Activated CD8-positive, alpha-beta memory T cell treated with anti-CD3 and anti-CD28 coated beads, Interleukin-2, amount 50 U/mL, for 1 hour (primary cell): ENCODE measurements around the gene FAM111B.
"Not testable (repeated sequence)": the region's sequence is repeated elsewhere in the genome, so short reads cannot be mapped to it uniquely, and the experiment has no call there.

Experiments
- DNase-seq: peaks from one replicate; pipeline ENCODE4 v3.0.0-alpha.2; 2020; ENCODE audit errors: extremely low read depth

FAM111B gene

DNA sequence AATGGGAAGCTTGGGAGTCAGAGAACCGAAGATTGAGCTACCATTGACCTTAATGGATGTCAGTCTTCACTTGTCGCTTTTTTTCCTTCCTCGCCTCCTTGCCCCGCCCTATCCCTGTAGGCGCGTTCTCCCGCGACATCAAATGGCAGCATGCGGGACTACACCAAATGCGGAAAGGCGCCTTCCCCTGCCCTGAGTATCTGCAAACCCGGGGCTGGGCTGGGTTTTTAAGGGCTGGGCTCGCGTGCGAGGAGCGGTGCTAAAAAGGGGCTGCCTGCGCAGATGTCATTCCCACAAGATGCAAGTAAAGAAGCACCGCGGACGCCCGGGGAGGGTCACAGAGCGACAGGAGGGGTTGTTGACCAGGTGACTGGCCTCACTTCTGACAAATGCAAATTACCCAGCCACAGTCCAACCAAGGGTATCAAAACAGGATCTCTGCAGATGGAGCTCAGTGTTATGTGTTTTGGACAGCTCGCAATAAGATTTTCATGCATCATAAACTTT, 4.7 kb upstream of the FAM111B start:
- DNase-seq = peak; percentile 1

DNA sequence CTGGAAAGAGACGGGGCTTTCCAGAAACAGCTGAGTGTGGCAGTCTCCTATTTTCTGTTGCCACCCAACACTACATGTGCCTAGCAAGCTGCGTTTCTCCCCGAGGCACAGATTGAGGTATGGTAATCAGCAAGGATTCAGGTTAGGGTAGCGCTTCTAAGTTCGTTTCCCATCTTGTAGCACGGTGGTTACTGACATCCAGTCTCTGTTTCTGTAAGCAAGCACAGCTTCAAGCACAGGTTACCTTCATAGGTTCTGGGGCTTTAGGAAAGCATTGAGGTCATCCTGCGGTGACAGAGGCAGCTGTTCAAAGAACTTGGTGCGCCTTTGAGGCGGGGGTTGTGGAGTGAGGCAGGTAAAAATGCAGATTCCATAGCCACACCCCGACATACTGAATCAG, 684 bp downstream of the FAM111B start:
- DNase-seq = not testable (repeated sequence)

DNA sequence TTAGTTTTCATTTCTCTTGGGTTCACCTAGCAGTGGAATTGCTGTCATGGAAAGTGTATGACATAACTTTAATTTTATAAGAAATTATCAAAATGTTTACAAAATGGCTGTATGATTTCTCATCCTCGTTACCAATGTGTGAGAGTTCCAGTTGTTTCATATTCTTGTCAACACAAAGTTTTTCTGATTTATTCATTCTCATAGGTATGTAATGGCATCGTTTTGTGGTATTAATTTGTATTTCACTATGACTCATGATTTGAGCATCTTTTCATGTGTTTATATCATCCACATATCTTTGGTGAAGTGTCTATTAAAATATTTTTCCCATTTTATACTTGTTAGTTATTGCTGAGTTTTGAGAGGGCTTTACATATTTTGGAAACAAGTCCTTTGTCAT, 5.5 kb downstream of the FAM111B start:
- no peak for DNase-seq

DNA sequence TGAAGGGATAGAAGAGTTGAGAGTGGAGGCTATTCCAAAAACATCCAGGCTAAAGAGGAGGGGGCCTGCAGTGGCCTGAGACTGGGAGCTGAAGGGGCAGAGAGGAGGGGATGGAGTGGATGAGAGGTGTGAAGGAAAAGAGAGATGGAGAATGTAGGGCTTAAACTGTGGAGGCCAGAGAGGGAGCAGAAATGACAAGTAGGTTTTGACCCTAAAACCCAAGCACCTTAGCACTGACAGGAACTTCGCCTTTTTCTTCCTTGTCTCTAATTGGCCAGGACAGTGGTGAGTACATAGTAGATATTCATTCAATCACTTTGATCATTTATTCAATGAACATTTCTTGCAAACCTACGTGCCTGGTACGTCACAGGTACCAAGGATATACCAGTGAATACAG, 7.3 kb downstream of the FAM111B start:
- DNase-seq = no peak

- no peak for DNase-seq
Observed at GRCh38 chr11:59115553-59115952, 8.5 kb downstream of the FAM111B start.

DNA sequence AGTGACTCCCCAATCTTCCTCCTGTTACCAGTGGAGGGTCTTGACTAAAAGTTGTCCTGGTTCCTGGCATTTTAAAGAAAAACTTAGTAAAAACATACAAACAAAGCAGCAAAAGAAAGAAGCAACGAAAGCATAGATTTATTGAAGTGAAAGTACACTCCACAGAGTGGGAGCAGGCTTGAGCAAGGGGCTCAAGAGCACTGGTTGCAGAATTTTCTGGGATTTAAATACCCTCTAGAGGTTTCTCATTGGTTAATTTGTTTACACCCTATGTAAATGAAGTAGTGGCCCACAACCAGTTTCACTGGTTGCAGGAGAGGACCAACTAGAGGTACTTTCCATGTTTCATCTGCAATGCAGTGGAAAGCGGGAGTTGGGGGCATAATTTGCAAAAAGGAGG, 10.7 kb downstream of the FAM111B start:
- DNase-seq = no peak

- DNase-seq = no peak
Observed at GRCh38 chr11:59119826-59120225, 12.8 kb downstream of the FAM111B start.

DNA sequence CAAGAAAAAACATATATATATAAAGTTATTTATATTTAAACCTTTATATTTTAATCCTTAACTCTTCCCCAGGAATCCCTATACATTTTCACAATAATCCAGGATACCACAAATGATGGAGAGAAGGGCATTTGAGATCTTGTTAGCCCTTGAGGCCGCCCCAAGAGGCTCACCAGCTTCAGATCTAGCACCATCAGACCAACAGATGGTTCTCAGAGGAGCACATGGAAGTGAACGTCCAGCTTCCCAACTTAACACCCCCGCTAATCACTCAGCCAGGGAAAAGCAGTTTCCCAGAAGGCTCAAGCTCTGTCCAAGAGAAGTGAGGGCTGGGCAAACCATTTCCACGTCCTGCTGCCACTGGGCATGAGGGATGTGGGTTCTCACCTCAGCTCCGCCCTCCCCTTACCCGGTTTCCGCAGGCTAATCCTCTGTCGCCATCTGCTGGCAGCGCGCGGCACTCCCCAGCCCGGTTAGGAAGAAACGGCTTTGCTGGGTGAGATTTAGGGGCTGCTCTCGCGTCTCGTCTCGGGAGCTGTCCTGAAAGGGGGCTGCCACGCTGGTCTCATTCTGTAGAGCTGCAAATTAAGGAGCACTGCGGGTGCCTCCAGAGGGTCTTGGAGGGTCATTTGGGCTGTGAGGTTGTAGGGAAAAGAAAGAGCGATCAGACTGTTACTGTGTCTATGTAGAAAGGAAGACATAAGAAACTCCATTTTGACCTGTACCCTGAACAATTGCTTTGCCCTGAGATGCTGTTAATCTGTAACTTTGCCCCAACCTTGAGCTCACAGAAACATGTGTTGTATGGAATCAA, 28.8 kb downstream of the FAM111B start:
- peak; percentile 46 for DNase-seq

- not testable (repeated sequence) for DNase-seq
Observed at GRCh38 chr11:59136551-59136950, 29.5 kb downstream of the FAM111B start.

DNA sequence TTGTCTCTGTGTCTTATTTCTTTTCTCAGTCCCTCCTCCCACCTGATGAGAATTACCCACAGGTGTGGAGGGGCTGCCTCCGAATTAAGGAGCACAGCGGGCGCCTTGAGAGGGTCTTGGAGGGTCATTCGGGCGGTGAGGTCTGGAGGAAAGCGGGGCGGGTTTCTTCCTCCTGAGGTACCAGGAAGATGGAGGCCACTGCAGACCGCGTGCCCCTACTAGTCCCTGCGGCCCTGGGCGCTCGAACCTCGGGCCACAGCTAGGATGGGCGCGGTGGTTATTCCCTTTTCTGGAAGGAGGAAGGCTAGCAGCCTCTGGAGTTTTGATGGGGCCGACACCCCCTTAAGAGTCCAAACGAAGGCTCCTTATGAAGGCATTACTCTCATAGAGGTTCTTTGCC, 30.2 kb downstream of the FAM111B start:
- no peak for DNase-seq

DNA sequence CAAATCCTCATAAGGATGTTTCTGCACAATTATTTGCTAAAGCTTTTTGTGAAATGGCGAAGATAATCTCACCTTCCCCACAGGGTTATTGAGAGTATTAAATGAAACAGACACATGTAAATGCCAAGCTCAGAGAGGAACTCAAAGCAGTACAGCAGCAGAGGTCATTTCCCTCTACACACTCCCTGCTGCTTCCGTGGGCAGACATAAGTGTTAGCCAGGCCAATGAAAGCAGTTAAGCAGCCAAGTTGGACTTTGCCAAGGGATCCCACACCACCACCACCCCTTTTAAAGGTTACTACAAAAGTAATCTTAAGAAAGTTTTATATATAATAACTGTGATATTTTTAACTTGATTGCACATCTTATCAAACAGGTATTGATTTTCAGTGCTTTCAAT, 31.6 kb downstream of the FAM111B start:
- no peak for DNase-seq

- no peak for DNase-seq
Observed at GRCh38 chr11:59141191-59141590, 34.2 kb downstream of the FAM111B start.

DNA sequence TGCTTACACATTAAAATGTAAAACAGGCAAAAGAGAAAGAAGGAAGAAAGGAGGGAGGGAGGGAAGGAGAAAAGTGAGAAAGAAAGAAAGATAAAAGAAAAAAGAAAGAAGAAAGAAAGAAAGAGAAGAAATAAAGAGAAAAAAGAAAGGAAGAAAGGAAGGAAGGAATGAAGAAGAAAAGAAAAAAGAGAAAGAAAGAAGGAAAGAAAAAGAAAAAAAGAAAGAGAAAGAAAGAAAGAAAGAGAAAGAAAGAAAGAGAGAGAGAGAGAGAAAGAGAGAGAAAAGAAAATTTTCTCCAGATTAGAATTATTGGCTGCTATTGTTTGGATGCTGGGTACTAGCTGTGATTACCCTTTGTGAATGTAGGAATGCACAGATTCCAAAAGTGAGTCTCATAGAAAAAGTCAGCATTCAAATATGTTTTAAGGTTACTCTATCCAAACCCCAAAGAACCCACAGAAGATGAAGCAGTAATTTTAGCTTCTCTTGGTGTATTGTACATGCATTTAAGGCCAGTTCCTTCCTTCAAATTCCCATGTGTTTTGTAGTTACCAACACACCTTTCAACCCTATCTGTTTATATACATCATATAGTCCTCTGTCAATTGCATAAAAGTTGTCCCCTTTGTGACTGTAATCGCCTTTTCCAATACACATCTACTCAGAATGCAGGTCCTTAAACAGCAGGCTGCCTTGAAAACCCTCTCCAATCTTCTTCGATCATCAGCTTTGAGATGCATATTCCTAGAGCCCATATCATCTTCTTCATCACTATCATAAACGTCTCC, 34.8 kb downstream of the FAM111B start:
- no peak for DNase-seq

GRCh38 chr11:59142530-59143507, 35.8 kb downstream of the FAM111B start, which contains the start of gene FAM111A:
FAM111A (plus strand) TSS chr11:59142856; CDS start chr11:59148873, 6,017 bp downstream.
- DNase-seq = peak; percentile 65

- no peak for DNase-seq
Observed at GRCh38 chr11:59144096-59144495, 37.1 kb downstream of the FAM111B start.

DNA sequence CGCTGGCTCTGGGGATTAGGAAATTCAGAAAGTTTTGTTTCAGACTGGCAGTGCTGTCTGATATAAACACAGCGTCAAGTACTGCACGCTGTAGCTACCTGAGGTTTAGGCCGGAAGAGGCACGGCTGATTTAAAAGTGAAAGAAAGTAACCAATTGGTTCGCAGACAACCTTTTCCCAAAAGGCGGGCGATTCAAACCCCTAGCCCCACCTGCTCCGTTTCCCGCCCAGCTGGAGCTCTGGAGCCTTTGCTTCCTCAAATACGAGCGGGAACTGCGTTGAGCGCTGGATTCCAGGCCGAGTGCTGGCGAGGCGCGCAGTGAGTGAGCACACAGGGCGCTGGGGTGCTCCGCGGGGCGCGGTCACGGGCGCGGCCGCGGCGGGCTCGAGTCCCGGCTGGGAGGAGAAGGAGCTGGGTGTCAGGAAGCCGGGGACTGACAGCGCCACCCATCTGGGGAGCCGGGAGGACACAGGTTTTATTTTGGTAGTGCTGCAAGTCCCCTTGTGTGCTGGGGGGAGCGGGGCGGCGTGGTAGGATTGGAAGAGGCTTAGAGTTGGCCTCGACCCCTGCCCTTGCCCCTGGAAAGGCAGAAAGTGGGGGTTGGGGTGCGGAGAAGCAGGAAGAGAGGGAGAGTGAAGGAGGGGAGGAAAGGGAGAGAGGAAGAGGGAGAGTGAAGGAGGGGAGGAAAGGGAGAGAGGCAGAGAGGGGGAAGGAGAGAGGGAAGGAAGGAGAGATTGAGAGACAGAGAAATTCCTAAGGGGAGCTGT, 37.7 kb downstream of the FAM111B start:
- DNase-seq = peak; percentile 43

- no peak for DNase-seq
Observed at GRCh38 chr11:59145534-59145933, 38.5 kb downstream of the FAM111B start.

DNA sequence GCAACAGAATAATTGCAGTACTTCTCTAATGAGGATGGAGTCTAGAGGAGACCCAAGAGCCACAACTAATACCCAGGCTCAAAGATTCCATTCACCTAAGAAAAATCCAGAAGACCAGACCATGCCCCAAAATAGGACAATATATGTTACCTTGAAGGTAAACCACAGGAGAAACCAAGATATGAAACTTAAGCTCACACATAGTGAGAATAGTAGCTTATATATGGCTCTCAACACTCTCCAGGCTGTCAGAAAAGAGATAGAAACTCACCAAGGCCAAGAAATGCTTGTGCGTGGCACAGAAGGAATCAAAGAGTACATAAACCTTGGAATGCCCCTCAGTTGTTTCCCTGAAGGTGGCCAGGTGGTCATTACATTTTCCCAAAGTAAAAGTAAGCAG, 44.7 kb downstream of the FAM111B start:
- DNase-seq = no peak

GRCh38 chr11:59152312-59152951, 45.4 kb downstream of the FAM111B start:
- DNase-seq = no peak

- DNase-seq = no peak
Observed at GRCh38 chr11:59154610-59155009, 47.6 kb downstream of the FAM111B start.
